HG03565 (cell line): Measurements from ENCODE around the gene APOBEC3G.

Experiments used
- ATAC-seq: cut with Tn5 transposase; IDR thresholded peaks from one replicate; pipeline ENCODE4 v1.9.1; 2021; ENCODE audit warnings: mild to moderate bottlenecking, moderate library complexity; ENCODE audit not compliant: unreplicated experiment

Gene APOBEC3G

DNA sequence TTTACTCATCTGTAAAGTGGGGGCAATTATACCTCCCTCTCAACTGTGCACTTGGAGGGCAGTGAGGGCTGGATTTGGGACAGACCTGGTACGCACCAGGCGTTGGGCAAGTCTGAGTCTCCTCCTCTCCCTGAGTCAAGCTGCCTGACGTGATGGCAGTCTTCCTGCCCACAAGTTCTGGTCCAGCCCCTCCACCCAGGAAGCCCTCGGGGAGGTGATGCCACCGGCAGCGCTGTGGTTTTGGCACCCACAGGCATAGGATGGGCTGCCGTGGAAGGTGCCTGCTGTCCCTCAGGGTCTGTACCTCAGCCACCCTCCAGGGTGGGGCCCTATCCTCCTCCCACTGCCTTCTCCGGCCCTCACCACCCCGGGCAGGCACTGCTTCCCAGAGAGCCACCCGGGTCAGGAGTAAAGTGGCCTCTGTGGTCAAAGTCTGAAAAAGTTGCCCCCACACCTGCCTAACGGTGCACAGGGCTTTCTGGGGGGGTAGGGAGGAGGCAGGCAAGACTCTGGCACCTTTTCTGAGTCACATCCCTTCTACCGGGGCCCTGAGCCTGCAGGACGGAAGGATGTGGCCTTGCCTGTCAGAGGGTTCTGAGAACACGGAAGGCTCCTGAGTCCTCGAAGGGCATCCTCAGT, 13.5 kb downstream of the APOBEC3G start:
- ATAC-seq: no peak

GRCh38 chr22:39091126-39092081, 14.3 kb downstream of the APOBEC3G start:
- no peak for ATAC-seq

DNA sequence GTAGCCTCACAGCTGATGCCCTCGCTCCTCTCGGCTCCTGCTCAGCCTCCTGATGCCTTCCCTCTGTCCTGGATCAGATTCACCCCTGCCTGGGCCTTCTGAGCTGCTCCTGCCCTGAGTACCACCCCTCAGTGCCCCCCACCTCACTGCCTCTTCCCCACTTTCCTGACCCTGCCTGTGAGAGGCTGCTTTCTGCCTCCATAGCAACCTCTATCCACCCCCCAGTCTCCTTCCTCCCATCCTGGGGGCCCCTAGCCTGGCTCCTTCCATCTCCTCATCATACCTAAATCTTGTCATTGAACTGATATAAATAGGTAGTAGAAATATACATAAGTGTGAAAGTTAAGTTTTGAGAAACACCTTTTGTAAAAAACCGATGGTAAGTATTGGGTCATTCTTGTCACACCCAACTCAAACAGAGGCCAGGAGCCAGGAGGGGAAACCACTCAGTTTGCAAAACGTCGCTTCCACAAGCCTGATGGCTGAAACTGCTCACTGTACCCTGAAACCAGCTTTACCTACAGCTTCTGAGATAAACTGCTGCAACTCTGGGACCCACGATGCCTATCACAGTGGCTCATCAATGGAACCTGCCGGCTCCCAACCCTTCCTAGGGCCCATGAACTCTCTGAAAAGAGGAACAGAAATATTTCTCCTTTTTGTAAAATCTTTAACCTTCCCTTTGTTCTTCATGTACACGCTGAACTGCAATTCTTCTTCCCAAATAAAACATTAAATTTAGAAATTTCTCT, 15.2 kb downstream of the APOBEC3G start:
- ATAC-seq: no peak

GRCh38 chr22:39094717-39095389, 17.8 kb downstream of the APOBEC3G start:
- ATAC-seq: no peak

DNA sequence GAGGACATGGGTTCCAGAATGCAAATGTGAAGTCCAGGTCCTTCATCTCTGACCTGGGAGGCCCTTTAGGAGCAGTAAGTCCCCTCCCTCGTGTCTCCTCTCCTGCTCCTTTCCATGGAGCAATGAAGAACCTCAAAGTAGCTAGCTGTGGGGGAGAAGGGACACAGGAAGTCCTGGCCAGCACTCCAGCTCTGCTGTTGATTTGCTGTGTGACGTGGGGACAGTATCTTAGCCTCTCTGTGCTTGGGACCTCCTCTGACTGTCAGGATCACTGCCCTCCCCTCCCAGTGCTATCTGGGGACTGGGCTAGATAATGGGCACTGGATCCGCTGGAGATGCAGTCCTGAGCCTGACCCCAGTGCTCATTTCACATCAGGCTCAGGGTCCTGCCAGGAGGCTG, 18.9 kb downstream of the APOBEC3G start:
- no peak for ATAC-seq

DNA sequence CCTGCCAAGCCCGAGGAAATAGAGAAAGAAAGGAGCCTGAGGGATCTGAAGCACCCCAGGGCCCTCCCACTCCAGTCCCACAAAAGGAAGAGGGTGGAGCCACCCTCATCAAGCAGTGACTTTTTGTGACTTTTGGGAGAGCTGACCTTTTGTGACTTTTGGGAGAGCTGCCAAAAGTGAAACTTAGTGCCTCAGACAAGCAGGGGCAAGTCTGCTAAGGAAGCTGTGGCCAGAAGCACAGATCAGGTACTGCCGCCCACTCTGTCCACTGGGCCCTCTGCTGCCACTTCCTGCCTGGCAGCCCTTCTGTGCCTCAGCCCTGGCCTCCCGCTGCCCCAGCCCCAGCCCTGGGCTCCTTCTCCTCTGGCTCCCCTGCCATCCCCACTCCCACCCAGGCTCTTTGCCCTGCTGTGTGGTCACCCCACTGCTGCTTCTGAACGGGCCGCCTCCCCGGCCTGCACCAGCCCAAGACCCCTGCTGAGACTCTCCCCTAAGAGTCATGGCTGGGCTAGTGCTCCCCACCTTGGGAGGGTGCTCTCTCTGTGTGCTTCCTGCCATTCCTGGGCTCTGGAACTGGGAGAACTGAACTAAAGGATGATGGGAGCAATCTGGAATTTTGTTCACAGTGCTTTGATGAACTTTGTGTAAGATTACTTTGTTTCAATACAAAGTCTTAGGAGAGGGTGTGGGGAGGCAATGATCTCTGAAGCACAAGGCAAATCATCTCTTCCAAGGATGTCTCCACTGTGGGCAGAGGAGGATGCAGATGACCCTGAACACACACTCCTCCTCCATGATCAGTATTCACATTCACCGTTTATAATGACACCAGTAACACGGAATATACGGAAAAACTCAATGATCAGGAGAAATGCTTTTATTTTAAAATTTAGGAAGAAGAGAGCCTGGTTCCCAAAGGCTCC, 20.3 kb downstream of the APOBEC3G start, which contains the start of gene APOBEC3H:
TSS of gene APOBEC3H (plus strand) at position 147 of the 923 bp plus-strand sequence. CDS start 3,035 bp downstream, outside the sequence.
- ATAC-seq: no peak

GRCh38 chr22:39098026-39098425, 21.0 kb downstream of the APOBEC3G start:
- ATAC-seq: no peak

DNA sequence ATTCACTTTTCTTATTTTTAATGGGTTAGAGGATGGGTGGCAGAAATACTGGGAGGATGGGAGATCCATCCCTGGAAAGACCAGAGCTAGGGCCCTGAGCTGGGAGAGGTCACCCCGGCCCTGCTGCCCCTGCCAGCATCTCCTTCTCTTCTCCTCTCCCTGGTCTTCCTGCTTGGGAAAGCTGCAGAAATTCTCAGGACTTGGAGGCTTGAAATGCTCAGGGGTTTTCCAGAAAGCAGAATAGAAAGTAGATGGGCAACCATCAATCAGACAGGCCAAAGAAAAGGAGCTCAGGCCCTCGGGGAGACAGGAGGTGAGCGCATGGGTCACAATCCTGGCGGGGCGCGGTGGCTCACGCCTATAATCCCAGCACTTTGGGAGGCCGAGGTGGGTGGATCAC, 21.5 kb downstream of the APOBEC3G start:
- no peak for ATAC-seq

GRCh38 chr22:39101226-39101625, 24.2 kb downstream of the APOBEC3G start:
- ATAC-seq: no peak

- no peak for ATAC-seq
These were observed 26.4 kb downstream of the APOBEC3G start for GRCh38 chr22:39103431-39103830.

GRCh38 chr22:39106326-39106725, 29.3 kb downstream of the APOBEC3G start:
- no peak for ATAC-seq

DNA sequence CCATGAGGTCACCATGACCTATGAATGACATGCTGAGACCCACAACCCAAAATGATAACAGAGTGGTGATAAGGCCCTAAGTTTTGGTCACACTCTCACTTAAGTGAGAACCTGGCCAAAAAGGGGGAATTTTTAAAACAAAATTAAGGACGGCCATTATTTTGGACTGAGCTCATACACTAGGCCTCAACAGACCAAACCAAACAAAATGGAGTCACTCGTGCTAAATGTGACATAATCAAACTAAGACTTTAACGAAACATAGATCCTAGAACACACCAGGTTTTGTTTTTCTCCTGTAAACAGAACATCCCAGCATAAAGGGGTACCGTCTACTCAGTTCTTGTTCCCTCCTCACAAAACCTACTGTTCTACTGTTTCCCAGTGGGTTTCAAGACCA, 31.4 kb downstream of the APOBEC3G start:
- ATAC-seq: no peak

GRCh38 chr22:39109361-39109760, 32.3 kb downstream of the APOBEC3G start:
- ATAC-seq: no peak

DNA sequence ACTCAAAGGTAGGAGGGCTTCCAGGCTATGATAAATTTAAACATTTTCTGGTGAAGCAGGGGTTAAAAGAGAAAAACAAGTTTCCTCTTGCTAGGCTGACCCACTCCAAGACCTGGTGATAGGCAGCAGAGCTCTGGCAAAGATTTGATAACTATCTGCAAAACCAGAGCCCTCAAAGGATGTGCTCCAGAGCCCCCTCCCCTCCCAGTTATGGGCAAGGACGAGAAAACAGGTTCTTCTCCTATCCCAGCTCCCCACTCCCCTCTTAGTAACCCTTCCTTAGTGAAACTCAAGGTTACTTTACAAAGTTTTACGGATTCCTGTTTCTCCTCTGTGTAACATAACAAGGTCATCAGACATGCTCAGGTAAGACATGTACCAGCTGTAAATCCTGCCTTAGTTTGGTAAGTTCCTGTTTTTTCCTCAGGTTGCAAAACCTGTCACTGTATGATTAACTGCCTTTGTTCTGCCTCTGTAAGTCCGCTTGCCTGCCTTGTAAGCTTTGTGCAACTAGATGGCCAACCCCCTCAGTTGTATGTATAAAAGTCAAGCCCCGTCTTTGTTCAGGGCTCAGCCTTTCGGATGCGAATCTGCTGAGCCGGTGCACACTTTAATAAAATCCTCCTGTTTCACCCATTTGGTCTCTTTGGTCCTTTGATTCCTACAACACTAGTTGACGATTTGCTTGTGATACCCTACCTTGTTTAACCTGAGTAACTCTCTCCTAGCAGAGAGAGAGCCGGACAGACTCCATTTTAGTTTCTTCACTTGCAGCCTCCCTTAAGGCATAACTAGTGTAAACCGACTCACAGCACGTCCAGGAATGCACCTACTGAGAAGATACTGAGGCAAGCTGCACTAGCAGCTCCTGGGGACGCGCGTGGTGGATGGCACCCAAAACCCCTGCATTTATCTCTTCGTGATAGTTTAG, 33.8 kb downstream of the APOBEC3G start:
- ATAC-seq: no peak

- ATAC-seq: no peak
These were observed 37.0 kb downstream of the APOBEC3G start for GRCh38 chr22:39114112-39114511.

- no peak for ATAC-seq
These were observed 38.5 kb downstream of the APOBEC3G start for GRCh38 chr22:39115570-39115969.

DNA sequence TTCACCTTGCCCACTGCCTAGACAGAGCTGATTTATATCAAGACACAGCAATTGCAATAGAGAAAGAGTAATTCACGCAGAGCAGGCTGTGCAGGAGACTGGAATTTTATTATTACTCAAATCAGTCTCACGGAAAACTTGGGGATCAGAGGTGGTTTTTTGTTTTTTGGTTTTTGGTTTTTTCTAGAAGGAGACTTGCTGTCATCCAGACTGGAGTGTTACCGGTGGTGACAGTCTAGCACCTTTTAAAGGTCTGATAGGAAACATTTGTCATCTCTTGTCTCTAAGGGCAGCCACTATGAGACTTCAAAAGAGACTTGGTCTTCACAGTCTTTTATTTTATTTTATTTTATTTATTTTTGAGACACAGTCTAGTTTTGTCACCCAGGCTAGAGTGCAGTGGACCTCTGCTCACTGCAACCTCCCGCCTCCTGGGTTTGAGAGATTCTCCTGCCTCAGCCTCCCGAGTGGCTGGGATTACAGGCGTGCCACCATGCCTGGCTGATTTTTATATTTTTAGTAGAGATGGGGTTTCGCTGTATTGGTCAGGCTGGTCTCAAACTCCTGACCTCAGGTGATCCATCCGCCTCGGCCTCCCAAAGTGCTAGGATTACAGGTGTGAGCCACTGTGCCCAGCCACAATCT, 39.0 kb downstream of the APOBEC3G start:
- no peak for ATAC-seq

- peak; percentile 30 for ATAC-seq
These were observed 40.6 kb downstream of the APOBEC3G start for GRCh38 chr22:39117585-39118191.
